Cardiac muscle cell (in vitro differentiated cells and primary cell): ENCODE measurements around the gene RAI1. TPM values are rescaled to one million over a fixed set of nuclear protein-coding genes. Genes with fewer than 3 reads are reported as not detected.
A peak's percentile ranks its signal among the peaks of the same experiment; 100 is the strongest.

Experiments used
- DNase-seq, 2 donors: peaks; one replicate each; pipeline versions ENCODE4 v3.0.0 to v3.0.0-alpha.2; 2010 to 2017; ENCODE audit warnings: low read depth in 1 of 2, low spot score in 1 of 2
- H3K27ac ChIP-seq: fragments of 200-600 bp; sonication (generic); 2 replicates; pipeline ENCODE4 v1.5.1; 2016
- H3K27me3 ChIP-seq: fragments of 200-600 bp; sonication (generic); 2 replicates; pipeline ENCODE4 v1.6.0; 2016; ENCODE audit warnings: control low read depth
- H3K36me3 ChIP-seq: fragments of 200-600 bp; sonication (generic); 2 replicates; pipeline ENCODE4 v1.5.1; 2016; ENCODE audit warnings: control low read depth
- H3K4me1 ChIP-seq: fragments of 200-600 bp; sonication (generic); 2 replicates; pipeline ENCODE4 v1.8.1; 2017; ENCODE audit warnings: low read depth, mild to moderate bottlenecking, mixed run types
- H3K4me3 ChIP-seq: fragments of 200-600 bp; sonication (generic); 2 replicates; pipeline ENCODE4 v1.5.1; 2016; ENCODE audit warnings: mild to moderate bottlenecking
- H3K9me3 ChIP-seq: fragments of 200-600 bp; sonication (generic); 2 replicates; pipeline ENCODE4 v1.5.1; 2017; ENCODE audit warnings: low read depth, mild to moderate bottlenecking, control low read depth
- polyA plus RNA-seq: library from polyadenylated mRNA; unstranded; fragments of >200 nt; fragmentation: Nextera tagmentation; extraction: Ambion mirVana; gene quantifications from 2 replicates; pipeline ENCODE4 v1.2.1, GENCODE V29; 2016
- total RNA-seq: library from RNA; depleted of rRNA; stranded (reverse); fragments of >200 nt; gene quantifications from 2 replicates; pipeline ENCODE4 v1.2.3, GENCODE V29; 2016
- TF ChIP-seq, protein P1 (sequence below): IDR thresholded peaks from 2 replicates; pipeline ENCODE4 v1.5.1; 2012; ENCODE audit warnings: low read depth, mild to moderate bottlenecking, low read length

RAI1 gene
- total and polyA plus RNA-seq, 2 experiments from 2014 or later, result 20.2 to 46.2 TPM

DNA sequence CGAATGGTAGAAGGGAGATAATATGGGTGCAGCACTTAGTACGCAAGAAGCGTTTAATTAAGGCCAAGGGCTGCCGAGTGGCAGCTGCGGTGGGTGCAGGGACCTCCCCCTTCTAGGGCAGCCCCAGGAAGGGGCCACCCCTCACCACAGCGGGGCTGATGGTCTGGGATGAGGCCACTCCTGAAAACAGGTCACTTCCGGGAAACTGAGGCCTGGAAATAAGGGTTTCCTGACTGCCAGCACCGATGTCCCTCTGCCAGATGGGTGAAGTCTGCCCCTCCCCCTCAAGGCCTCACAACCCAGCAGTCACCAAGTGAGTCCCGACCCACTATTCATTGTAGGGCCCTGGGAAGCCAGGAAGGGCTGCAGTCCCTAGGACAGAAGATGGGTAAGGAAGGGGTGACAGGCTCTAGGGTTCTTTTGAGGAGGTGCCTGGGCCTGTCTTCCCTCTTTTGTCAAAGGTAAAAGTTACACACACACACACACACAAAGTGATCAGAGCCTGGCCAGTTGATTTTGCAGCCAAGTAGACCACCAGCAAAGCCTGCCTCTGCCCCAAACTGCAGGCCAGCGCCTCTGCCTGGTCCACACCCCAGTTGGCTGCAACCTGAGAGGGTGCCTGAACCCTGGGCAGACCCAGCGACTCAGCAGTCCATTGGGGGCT is 143.0 kb downstream of the RAI1 start:
- Histone ChIP-seq H3K36me3 (no peaks in the 10 kb centered on the region), H3K4me3 (peak overlapping the region; percentile 1), H3K4me1 (peaks cover 32% of the 10 kb centered on the region), H3K27ac (peak overlapping the region; percentile 64), H3K27me3 (no peaks in the 10 kb centered on the region), H3K9me3 (no peaks in the 10 kb centered on the region)
- no peak for DNase-seq
- TF ChIP-seq, protein P1, sequence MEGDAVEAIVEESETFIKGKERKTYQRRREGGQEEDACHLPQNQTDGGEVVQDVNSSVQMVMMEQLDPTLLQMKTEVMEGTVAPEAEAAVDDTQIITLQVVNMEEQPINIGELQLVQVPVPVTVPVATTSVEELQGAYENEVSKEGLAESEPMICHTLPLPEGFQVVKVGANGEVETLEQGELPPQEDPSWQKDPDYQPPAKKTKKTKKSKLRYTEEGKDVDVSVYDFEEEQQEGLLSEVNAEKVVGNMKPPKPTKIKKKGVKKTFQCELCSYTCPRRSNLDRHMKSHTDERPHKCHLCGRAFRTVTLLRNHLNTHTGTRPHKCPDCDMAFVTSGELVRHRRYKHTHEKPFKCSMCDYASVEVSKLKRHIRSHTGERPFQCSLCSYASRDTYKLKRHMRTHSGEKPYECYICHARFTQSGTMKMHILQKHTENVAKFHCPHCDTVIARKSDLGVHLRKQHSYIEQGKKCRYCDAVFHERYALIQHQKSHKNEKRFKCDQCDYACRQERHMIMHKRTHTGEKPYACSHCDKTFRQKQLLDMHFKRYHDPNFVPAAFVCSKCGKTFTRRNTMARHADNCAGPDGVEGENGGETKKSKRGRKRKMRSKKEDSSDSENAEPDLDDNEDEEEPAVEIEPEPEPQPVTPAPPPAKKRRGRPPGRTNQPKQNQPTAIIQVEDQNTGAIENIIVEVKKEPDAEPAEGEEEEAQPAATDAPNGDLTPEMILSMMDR, result no peak

DNA sequence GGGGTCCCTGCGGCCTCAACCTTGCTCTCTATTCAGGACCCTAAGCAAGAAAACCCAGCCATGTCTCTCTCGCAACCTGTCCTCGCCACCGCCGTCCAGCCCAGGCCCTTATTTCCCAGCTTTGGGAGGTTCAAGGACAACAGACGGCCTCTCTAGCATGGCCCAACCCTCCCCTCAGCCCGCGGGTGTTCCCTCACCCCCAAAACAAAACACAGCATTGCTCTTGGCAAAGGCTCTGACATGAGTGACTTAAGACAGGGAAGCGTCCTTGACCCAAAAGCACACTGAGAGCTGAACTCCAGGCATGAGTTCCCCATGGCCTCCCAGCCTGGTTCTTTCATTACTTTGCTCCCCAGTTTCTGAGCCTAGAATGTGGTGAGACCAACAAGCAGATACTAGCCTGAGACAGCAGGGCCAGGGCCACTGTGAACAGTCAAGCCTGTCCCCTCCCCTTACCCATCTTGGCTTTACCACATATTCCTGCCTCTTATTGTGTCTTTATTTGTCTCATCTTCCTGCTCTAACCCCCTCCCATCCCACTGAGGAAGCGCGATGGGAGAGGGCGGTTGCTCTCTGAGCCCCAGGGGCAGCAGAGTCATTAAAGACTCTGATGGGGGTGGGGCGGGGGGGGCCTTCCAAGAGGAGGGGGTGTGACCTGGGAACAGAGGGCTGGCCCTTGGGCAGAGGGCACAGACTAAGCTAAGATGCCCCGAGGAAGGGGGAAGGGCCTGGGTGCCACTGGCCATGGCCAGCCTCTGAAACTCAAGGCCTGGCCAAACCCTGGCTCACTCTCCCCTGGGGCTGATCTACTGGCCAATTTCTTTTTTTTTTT is 143.7 kb downstream of the RAI1 start:
- H3K27ac ChIP-seq, result peak overlapping the region; percentile 19
- DNase-seq, result no peak
- H3K4me3 ChIP-seq, result no peak overlapping the region
- no peaks in the 10 kb centered on the region for H3K36me3 ChIP-seq
- TF ChIP-seq, protein P1, result no peak
- peaks cover 32% of the 10 kb centered on the region for H3K4me1 ChIP-seq
- H3K27me3 ChIP-seq, result no peaks in the 10 kb centered on the region
- no peaks in the 10 kb centered on the region for H3K9me3 ChIP-seq

DNA sequence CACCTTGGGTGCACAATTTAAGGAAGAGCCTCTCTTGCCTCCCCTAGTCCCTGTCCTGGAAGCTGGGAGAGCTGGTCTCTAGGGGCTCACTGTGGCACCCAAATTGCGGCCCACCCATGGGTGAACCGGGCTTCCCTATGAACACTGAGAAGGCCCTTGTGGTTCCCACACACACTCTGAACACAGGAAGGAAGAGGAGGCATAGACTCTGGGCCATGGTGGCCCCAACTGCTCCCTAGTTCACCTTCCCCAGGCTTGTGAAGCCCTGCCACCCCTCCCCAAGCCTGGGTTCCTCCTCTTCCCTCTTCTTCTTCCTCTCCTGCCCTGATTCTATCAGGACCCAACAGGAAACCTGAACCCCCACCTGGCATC is 145.1 kb downstream of the RAI1 start:
- no peak overlapping the region for H3K27ac ChIP-seq
- TF ChIP-seq, protein P1, result no peak
- H3K36me3 ChIP-seq, result no peaks in the 10 kb centered on the region
- DNase-seq, result no peak
- H3K4me3 ChIP-seq, result no peak overlapping the region
- H3K4me1 ChIP-seq, result peaks cover 42% of the 10 kb centered on the region
- no peaks in the 10 kb centered on the region for H3K9me3 ChIP-seq
- H3K27me3 ChIP-seq, result no peaks in the 10 kb centered on the region

- Histone ChIP-seq H3K4me3 (no peak overlapping the region), H3K9me3 (no peaks in the 10 kb centered on the region), H3K27ac (no peak overlapping the region), H3K4me1 (peaks cover 47% of the 10 kb centered on the region), H3K27me3 (no peaks in the 10 kb centered on the region), H3K36me3 (no peaks in the 10 kb centered on the region)
- TF ChIP-seq, protein P1, result no peak
- DNase-seq, result no peak
These were observed 145.9 kb downstream of the RAI1 start for GRCh38 chr17:17826942-17827785.

- TF ChIP-seq, protein P1, result no peak
- no peaks in the 10 kb centered on the region for H3K9me3 ChIP-seq
- no peaks in the 10 kb centered on the region for H3K36me3 ChIP-seq
- H3K4me1 ChIP-seq, result peaks cover 40% of the 10 kb centered on the region
- H3K27ac ChIP-seq, result no peak overlapping the region
- no peak for DNase-seq
- no peak overlapping the region for H3K4me3 ChIP-seq
- no peaks in the 10 kb centered on the region for H3K27me3 ChIP-seq
These were observed 146.8 kb downstream of the RAI1 start for GRCh38 chr17:17827826-17828621.
